ENCODE results near the gene ZNF654. TPM values are rescaled to one million over a fixed set of nuclear protein-coding genes. Genes with fewer than 3 reads are reported as not detected.

The ZNF654 gene
- total and polyA plus RNA-seq, 10 of the 15 experiments (the other 5 are each of a cell fraction or from before 2014, with no cell fraction given), result 2.7 to 14.2 (median 10.0) TPM

- TF ChIP-seq, protein P1, sequence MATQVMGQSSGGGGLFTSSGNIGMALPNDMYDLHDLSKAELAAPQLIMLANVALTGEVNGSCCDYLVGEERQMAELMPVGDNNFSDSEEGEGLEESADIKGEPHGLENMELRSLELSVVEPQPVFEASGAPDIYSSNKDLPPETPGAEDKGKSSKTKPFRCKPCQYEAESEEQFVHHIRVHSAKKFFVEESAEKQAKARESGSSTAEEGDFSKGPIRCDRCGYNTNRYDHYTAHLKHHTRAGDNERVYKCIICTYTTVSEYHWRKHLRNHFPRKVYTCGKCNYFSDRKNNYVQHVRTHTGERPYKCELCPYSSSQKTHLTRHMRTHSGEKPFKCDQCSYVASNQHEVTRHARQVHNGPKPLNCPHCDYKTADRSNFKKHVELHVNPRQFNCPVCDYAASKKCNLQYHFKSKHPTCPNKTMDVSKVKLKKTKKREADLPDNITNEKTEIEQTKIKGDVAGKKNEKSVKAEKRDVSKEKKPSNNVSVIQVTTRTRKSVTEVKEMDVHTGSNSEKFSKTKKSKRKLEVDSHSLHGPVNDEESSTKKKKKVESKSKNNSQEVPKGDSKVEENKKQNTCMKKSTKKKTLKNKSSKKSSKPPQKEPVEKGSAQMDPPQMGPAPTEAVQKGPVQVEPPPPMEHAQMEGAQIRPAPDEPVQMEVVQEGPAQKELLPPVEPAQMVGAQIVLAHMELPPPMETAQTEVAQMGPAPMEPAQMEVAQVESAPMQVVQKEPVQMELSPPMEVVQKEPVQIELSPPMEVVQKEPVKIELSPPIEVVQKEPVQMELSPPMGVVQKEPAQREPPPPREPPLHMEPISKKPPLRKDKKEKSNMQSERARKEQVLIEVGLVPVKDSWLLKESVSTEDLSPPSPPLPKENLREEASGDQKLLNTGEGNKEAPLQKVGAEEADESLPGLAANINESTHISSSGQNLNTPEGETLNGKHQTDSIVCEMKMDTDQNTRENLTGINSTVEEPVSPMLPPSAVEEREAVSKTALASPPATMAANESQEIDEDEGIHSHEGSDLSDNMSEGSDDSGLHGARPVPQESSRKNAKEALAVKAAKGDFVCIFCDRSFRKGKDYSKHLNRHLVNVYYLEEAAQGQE (IDR thresholded peaks at IDR 0.05; ENCODE audit: low read depth, low read length), result no peak
- TF ChIP-seq SUZ12 (IDR thresholded peaks at IDR 0.05; ENCODE audit: unreplicated experiment) (no peak), POLR2A (IDR thresholded peaks at IDR 0.05; ENCODE audit: low read depth, low read length) (no peak), RAD21 (IDR thresholded peaks at IDR 0.05; ENCODE audit: insufficient read depth, low read depth, low read length) (no peak), NR2C2 (IDR thresholded peaks at IDR 0.05; ENCODE audit: borderline replicate concordance, control insufficient read depth, insufficient read length, low read depth) (no peak), MYB (IDR thresholded peaks at IDR 0.05; ENCODE audit: borderline replicate concordance, low read depth, low read length) (no peak), IRF3 (IDR thresholded peaks at IDR 0.05) (no peak), TARDBP (IDR thresholded peaks at IDR 0.05; ENCODE audit: borderline replicate concordance) (no peak), SPI1 (IDR thresholded peaks at IDR 0.05; ENCODE audit: borderline replicate concordance, insufficient read depth, low read depth, low read length) (no peak), IKZF2 (IDR thresholded peaks at IDR 0.05) (no peak), DPF2 (IDR thresholded peaks at IDR 0.05) (no peak), KLF5 (IDR thresholded peaks at IDR 0.05; ENCODE audit: partially characterized antibody) (no peak), KAT2A (conservative IDR thresholded peaks at IDR 0.05; ENCODE audit: control insufficient read depth, low read depth, low read length) (no peak), RBBP5 (conservative IDR thresholded peaks at IDR 0.05) (no peak), ZNF622 (IDR thresholded peaks at IDR 0.05) (no peak)
- TF ChIP-seq, protein P2, sequence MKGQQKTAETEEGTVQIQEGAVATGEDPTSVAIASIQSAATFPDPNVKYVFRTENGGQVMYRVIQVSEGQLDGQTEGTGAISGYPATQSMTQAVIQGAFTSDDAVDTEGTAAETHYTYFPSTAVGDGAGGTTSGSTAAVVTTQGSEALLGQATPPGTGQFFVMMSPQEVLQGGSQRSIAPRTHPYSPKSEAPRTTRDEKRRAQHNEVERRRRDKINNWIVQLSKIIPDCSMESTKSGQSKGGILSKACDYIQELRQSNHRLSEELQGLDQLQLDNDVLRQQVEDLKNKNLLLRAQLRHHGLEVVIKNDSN (IDR thresholded peaks at IDR 0.05; ENCODE audit: borderline replicate concordance, extremely low read length, insufficient read depth, low read depth, low read length), result no peak
These were observed 24.4 kb upstream of the ZNF654 start (continued) for GRCh38 chr3:88034491-88035275.
